GM21529 (cell line): ENCODE data around the gene NEMP2.

Experiments used
- ATAC-seq: cut with Tn5 transposase; IDR thresholded peaks from one replicate; pipeline ENCODE4 v1.9.1; 2021; ENCODE audit not compliant: unreplicated experiment

NEMP2 gene

GRCh38 chr2:190458352-190459107, 76.0 kb downstream of the NEMP2 start:
- no peak for ATAC-seq

GRCh38 chr2:190457256-190457655, 77.3 kb downstream of the NEMP2 start:
- ATAC-seq = no peak

- no peak for ATAC-seq
These were observed 77.7 kb downstream of the NEMP2 start for GRCh38 chr2:190456833-190457232.

- no peak for ATAC-seq
These were observed 79.0 kb downstream of the NEMP2 start for GRCh38 chr2:190455358-190456095.

- no peak for ATAC-seq
These were observed 79.7 kb downstream of the NEMP2 start for GRCh38 chr2:190454795-190455194.
